Sigmoid colon (tissue), 7 donors: ENCODE measurements around the gene NRAP. TPM values are rescaled to one million over a fixed set of nuclear protein-coding genes. Genes with fewer than 3 reads are reported as not detected.

Experiments
- DNase-seq: peaks from one replicate; pipeline ENCODE4 v3.0.0-alpha.2; 2019
- H3K27ac ChIP-seq, 4 donors: fragments of 200-600 bp; sonication (generic); one replicate each; pipeline ENCODE4 v1.5.1; 2016 to 2019; ENCODE audit warnings: mild to moderate bottlenecking in 1 of 4
- H3K27me3 ChIP-seq, 3 donors: fragments of 200-600 bp; sonication (generic); one replicate each; pipeline ENCODE4 v1.5.1; 2019; ENCODE audit warnings: mild to moderate bottlenecking in 1 of 3
- H3K36me3 ChIP-seq, 4 donors: fragments of 200-600 bp; sonication (generic); one replicate each; pipeline ENCODE4 v1.5.1; 2016 to 2019
- H3K4me1 ChIP-seq, 4 donors: fragments of 200-600 bp; sonication (generic); one replicate each; pipeline ENCODE4 v1.5.1; 2017 to 2019
- H3K4me3 ChIP-seq, 4 donors: fragments of 200-600 bp; sonication (generic); one replicate each; pipeline ENCODE4 v1.5.1; 2017 to 2019; ENCODE audit warnings: mild to moderate bottlenecking in 2 of 4, moderate library complexity in 1 of 4
- H3K9me3 ChIP-seq, 4 donors: fragments of 200-600 bp in 3 of 4; sonication (generic) in 3 of 4; one replicate each; pipeline versions ENCODE4 v1.5.1 to v1.6.1; 2013 to 2019
- EP300 ChIP-seq, 4 donors: sonication (generic); formaldehyde crosslinking; IDR thresholded peaks; one replicate each; pipeline ENCODE4 v1.6.1; 2017; ENCODE audit warnings: antibody characterized with exemption in 4 of 4
- POLR2A ChIP-seq, 2 donors: fragments of 450-650 bp; IDR thresholded peaks; one replicate each; pipeline ENCODE4 v1.6.1; 2016; ENCODE audit warnings: antibody characterized with exemption in 2 of 2, mild to moderate bottlenecking in 2 of 2, moderate library complexity in 2 of 2
- POLR2AphosphoS5 ChIP-seq, 4 donors: sonication (generic); formaldehyde crosslinking; IDR thresholded peaks; one replicate each; pipeline ENCODE4 v1.6.1; 2017; ENCODE audit warnings: antibody characterized with exemption in 4 of 4
- WGBS, 2 donors: extraction: QIAGEN DNeasy Blood & Tissue Kit; methylation state at CpG; one replicate each; pipeline ENCODE4 v1.1.7; 2013; 5-methylcytosine and 5-hydroxymethylcytosine counted together
- intact Hi-C: fragments of 100-400 bp; cut with DNase I; formaldehyde crosslinking; loops from one replicate; pipeline ENCODE4 v1.15.1; 2023
- polyA plus RNA-seq, 3 donors: library from polyadenylated mRNA; stranded (reverse); fragments of 200-250 nt; gene quantifications; one replicate each; pipeline ENCODE4 v1.2.3, GENCODE V29; 2013
- total RNA-seq, 4 donors: library from RNA; depleted of rRNA; stranded (reverse); fragments of >200 nt; gene quantifications; one replicate each; pipeline ENCODE4 v1.1.0, GENCODE V29; 2016
- TF ChIP-seq, protein P1 (sequence below), 4 experiments: fragments of 450-650 bp in 3 of 4; fragments of 200-600 bp in 1 of 4; IDR thresholded peaks; one replicate each; pipeline ENCODE4 v1.5.1; 2016 to 2019; ENCODE audit warnings: antibody characterized with exemption in 4 of 4, mild to moderate bottlenecking in 3 of 4, moderate library complexity in 2 of 4
- donor health status: healthy with polysubstance abuse.
- donor health status: Bipolar disorder and iron deficiency.
- donor health status: healthy.

Gene NRAP
- total and polyA plus RNA-seq, 7 donors, result 0.41 to 1.2 (median 0.46) TPM; not detected in 4

- no peaks in the 10 kb centered on the region for H3K36me3 ChIP-seq
- intact Hi-C loops, result no loop called here
- no peak for DNase-seq
- H3K4me1 ChIP-seq, result no peaks in the 10 kb centered on the region
- no peak overlapping the region for H3K4me3 ChIP-seq
- WGBS, 2 donors, result 41 to 78% methylated on average over 7 of the region's 7 CpGs
- peaks cover 0 to 35% (median 4%) of the 10 kb centered on the region in 3 donors for H3K27me3 ChIP-seq
- H3K27ac ChIP-seq, result no peak overlapping the region
- H3K9me3 ChIP-seq, result no peaks in the 10 kb centered on the region
- TF ChIP-seq POLR2A (IDR thresholded peaks at IDR 0.05), result no peak
Measured at GRCh38 chr10:113617086-113617485, 46.8 kb downstream of the NRAP start.

- Histone ChIP-seq H3K4me3 (no peak overlapping the region), H3K27me3 (peaks cover 0 to 35% (median 4%) of the 10 kb centered on the region in 3 donors), H3K9me3 (no peaks in the 10 kb centered on the region), H3K27ac (no peak overlapping the region), H3K4me1 (no peaks in the 10 kb centered on the region), H3K36me3 (no peaks in the 10 kb centered on the region)
- no peak for TF ChIP-seq EP300 (IDR thresholded peaks at IDR 0.05)
- DNase-seq, result no peak
- intact Hi-C loops, result no loop called here
- 27 to 42% methylated on average over 5 of the region's 5 CpGs for WGBS, 2 donors
Measured at GRCh38 chr10:113616244-113617074, 47.4 kb downstream of the NRAP start.

GRCh38 chr10:113613977-113614690 is 49.7 kb downstream of the NRAP start:
- TF ChIP-seq EP300 (IDR thresholded peaks at IDR 0.05) (no peak), POLR2A (IDR thresholded peaks at IDR 0.05) (no peak), POLR2AphosphoS5 (IDR thresholded peaks at IDR 0.05) (no peak)
- TF ChIP-seq, protein P1, sequence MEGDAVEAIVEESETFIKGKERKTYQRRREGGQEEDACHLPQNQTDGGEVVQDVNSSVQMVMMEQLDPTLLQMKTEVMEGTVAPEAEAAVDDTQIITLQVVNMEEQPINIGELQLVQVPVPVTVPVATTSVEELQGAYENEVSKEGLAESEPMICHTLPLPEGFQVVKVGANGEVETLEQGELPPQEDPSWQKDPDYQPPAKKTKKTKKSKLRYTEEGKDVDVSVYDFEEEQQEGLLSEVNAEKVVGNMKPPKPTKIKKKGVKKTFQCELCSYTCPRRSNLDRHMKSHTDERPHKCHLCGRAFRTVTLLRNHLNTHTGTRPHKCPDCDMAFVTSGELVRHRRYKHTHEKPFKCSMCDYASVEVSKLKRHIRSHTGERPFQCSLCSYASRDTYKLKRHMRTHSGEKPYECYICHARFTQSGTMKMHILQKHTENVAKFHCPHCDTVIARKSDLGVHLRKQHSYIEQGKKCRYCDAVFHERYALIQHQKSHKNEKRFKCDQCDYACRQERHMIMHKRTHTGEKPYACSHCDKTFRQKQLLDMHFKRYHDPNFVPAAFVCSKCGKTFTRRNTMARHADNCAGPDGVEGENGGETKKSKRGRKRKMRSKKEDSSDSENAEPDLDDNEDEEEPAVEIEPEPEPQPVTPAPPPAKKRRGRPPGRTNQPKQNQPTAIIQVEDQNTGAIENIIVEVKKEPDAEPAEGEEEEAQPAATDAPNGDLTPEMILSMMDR (IDR thresholded peaks at IDR 0.05), result no peak
- H3K4me1 ChIP-seq, result no peaks in the 10 kb centered on the region

DNA sequence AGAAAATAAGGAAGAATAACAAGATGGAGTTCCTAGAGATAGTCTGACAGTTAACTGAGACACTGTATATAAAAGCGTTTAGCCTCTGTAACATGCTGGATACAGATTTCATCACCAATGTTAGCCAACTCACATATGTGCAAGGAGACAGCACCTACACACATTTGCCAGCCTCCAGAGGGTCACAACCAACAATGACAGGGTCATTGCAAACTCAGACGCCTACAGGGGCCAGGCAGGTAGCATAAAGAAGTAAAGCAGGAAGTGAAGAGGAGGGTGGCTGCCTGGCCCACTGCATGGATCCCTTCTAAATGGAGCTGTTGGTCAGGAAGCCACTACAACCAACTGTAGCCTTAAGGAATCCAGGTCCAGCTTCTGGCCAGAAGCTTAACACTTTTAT is 50.4 kb downstream of the NRAP start:
- intact Hi-C loops, result no loop called here
- Histone ChIP-seq H3K27me3 (peaks cover 0 to 32% (median 4%) of the 10 kb centered on the region in 3 donors), H3K4me1 (no peaks in the 10 kb centered on the region), H3K9me3 (no peaks in the 10 kb centered on the region), H3K4me3 (no peak overlapping the region), H3K36me3 (no peaks in the 10 kb centered on the region), H3K27ac (no peak overlapping the region)
- 86 to 89% methylated on average over 2 of the region's 2 CpGs for WGBS, 2 donors
- TF ChIP-seq EP300 (IDR thresholded peaks at IDR 0.05), result no peak
- TF ChIP-seq POLR2A (IDR thresholded peaks at IDR 0.05), result no peak
- TF ChIP-seq, protein P1 (IDR thresholded peaks at IDR 0.05), result no peak
- TF ChIP-seq POLR2AphosphoS5 (IDR thresholded peaks at IDR 0.05), result no peak
- DNase-seq, result no peak

More at GRCh38 chr10:113613977-113614690, 49.7 kb downstream of the NRAP start:
- H3K27me3 ChIP-seq, result peaks cover 0 to 35% (median 4%) of the 10 kb centered on the region in 3 donors
- no peaks in the 10 kb centered on the region for H3K36me3 ChIP-seq
- no peak overlapping the region for H3K4me3 ChIP-seq
- 75 to 85% methylated on average over 15 of the region's 15 CpGs for WGBS, 2 donors
- DNase-seq, result no peak
- intact Hi-C loops, result no loop called here
- H3K9me3 ChIP-seq, result no peaks in the 10 kb centered on the region
- no peak overlapping the region for H3K27ac ChIP-seq

- Histone ChIP-seq H3K36me3 (no peaks in the 10 kb centered on the region), H3K4me3 (no peak overlapping the region), H3K27ac (no peak overlapping the region), H3K9me3 (no peaks in the 10 kb centered on the region), H3K27me3 (peaks cover 0 to 19% (median 4%) of the 10 kb centered on the region in 3 donors), H3K4me1 (no peaks in the 10 kb centered on the region)
- no peak for DNase-seq
- WGBS, 2 donors, result 93 to 94% methylated on average over 3 of the region's 3 CpGs
- intact Hi-C loops, result no loop called here
- TF ChIP-seq, protein P1 (IDR thresholded peaks at IDR 0.05), result no peak
- TF ChIP-seq POLR2A (IDR thresholded peaks at IDR 0.05), result no peak
- no peak for TF ChIP-seq POLR2AphosphoS5 (IDR thresholded peaks at IDR 0.05)
- no peak for TF ChIP-seq EP300 (IDR thresholded peaks at IDR 0.05)
Measured at GRCh38 chr10:113612154-113612553, 51.7 kb downstream of the NRAP start.
